OCI-M2 (cell line): ENCODE measurements around the gene FCHO2.

Source experiments
- DNase-seq: peaks from one replicate; lab custom pipeline; 2025; ENCODE audit not compliant: unreplicated experiment; lab: John Stamatoyannopoulos, UW

The FCHO2 gene

GRCh38 chr5:73135429-73136054 lies 179.7 kb downstream of the FCHO2 start:
- DNase-seq = no peak

- no peak for DNase-seq
Measured at GRCh38 chr5:73136055-73136562, 180.3 kb downstream of the FCHO2 start.

- DNase-seq = no peak
Measured at GRCh38 chr5:73137563-73138530, 182.0 kb downstream of the FCHO2 start.

GRCh38 chr5:73139485-73139884 lies 183.6 kb downstream of the FCHO2 start:
- no peak for DNase-seq
